Hypothalamus (tissue), 51 donors: ENCODE data around the gene RNF138.
A peak's percentile ranks its signal among the peaks of the same experiment; 100 is the strongest.
"Not testable (repeated sequence)": the region's sequence is repeated elsewhere in the genome, so short reads cannot be mapped to it uniquely, and the experiment has no call there.

Experiments used
- DNase-seq, 51 donors: peaks; one replicate each; lab custom pipeline; 2025; lab: John Stamatoyannopoulos, UW

RNF138 gene

GRCh38 chr18:32095192-32095899, 3.7 kb downstream of the RNF138 start:
- no peak for DNase-seq

- DNase-seq, result no peak
These were observed 4.2 kb downstream of the RNF138 start for GRCh38 chr18:32095900-32096229.

- DNase-seq, result no peak
These were observed 5.3 kb downstream of the RNF138 start for GRCh38 chr18:32096946-32097345.

- no peak for DNase-seq
These were observed 12.8 kb downstream of the RNF138 start for GRCh38 chr18:32104516-32104915.

- no peak for DNase-seq
These were observed 18.3 kb downstream of the RNF138 start for GRCh38 chr18:32110005-32110404.

- no peak for DNase-seq
These were observed 20.0 kb downstream of the RNF138 start for GRCh38 chr18:32111706-32112105.

- DNase-seq, result no peak
These were observed 21.2 kb downstream of the RNF138 start for GRCh38 chr18:32112826-32113225.

GRCh38 chr18:32114293-32114942, 22.7 kb downstream of the RNF138 start:
- DNase-seq, result no peak

- no peak for DNase-seq
These were observed 30.4 kb downstream of the RNF138 start for GRCh38 chr18:32122039-32122438.

GRCh38 chr18:32126538-32126937, 34.9 kb downstream of the RNF138 start:
- DNase-seq, result no peak

- DNase-seq, result no peak
These were observed 44.0 kb downstream of the RNF138 start for GRCh38 chr18:32135625-32136024.

GRCh38 chr18:32138332-32138982, 46.8 kb downstream of the RNF138 start:
- DNase-seq, result no peak

- DNase-seq, result no peak
These were observed 48.2 kb downstream of the RNF138 start for GRCh38 chr18:32139835-32140283.

GRCh38 chr18:32148185-32148870, 56.7 kb downstream of the RNF138 start:
- no peak for DNase-seq

- DNase-seq, result no peak
These were observed 61.2 kb downstream of the RNF138 start for GRCh38 chr18:32152705-32153448.

- DNase-seq, result no peak
These were observed 65.2 kb downstream of the RNF138 start for GRCh38 chr18:32156855-32157254.

GRCh38 chr18:32157580-32157979, 65.9 kb downstream of the RNF138 start:
- DNase-seq, result no peak

GRCh38 chr18:32158108-32158624, 66.5 kb downstream of the RNF138 start:
- DNase-seq, result peak in 49 of 51 donors; percentile 5 to 89 (median 56)

GRCh38 chr18:32158631-32159030, 67.0 kb downstream of the RNF138 start:
- DNase-seq, result not testable (repeated sequence)

GRCh38 chr18:32160547-32160946, 68.9 kb downstream of the RNF138 start:
- no peak for DNase-seq
